ENCODE data around the gene BTF3. TPM values are rescaled to one million over a fixed set of nuclear protein-coding genes. Genes with fewer than 3 reads are reported as not detected.

The BTF3 gene
- total RNA-seq, 1 experiment from 2014 or later: 861 TPM

DNA sequence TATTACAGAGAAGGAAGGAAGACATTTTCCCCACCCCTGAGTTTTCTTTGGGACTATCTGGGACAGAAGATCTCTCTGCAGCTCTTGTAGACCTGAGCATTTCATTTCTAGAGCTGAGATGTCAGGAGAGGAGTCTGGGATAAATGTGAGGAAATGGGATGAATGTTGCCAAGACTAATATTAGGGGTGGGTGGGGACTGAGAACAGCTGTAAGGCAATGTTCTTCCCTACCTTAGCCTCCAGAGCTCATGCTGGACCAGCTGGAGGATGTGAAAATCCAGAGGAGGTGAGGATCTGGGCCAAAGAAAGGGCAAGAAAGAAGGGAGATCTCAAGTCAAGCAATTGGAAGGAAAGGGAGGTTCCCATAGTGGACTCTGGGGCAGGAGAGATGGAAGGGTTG, 26.6 kb upstream of the BTF3 start:
- H2BK15ac ChIP-seq (ENCODE audit: low read depth, low read length): no peak overlapping the region
- H2BK5ac ChIP-seq (ENCODE audit: insufficient read length, low read length): no peak overlapping the region
- no peaks in the 10 kb centered on the region for H4K20me1 ChIP-seq (ENCODE audit: control insufficient read depth, insufficient read depth, insufficient read length)
- no peak overlapping the region for H3K4me2 ChIP-seq (ENCODE audit: insufficient read depth, insufficient read length, low read length)
- H3K79me2 ChIP-seq (ENCODE audit: insufficient read depth, low read length): no peaks in the 10 kb centered on the region
- H2AK5ac ChIP-seq (ENCODE audit: insufficient read length, low read length): no peak overlapping the region
- Mint-ChIP-seq H3K27ac (no peak overlapping the region), H3K4me3 (no peak overlapping the region), H3K27me3 (ENCODE audit: low read depth) (no peaks in the 10 kb centered on the region), H3K9me3 (peaks cover 11 to 14% of the 10 kb centered on the region in 2 experiments), H3K36me3 (ENCODE audit: insufficient read depth in 1 of 3, low read depth in 3 of 3) (peaks cover 0 to 7% (median 2%) of the 10 kb centered on the region in 3 experiments; a peak in 3 of 7 replicates), H3K4me1 (peaks cover 3 to 4% of the 10 kb centered on the region in 2 experiments; a peak in 3 of 4 replicates)
- no peak overlapping the region for H3K56ac ChIP-seq (ENCODE audit: insufficient read length, low read depth, low read length)
- no peak overlapping the region for H3K4ac ChIP-seq (ENCODE audit: low read depth, low read length)
- no peak overlapping the region for H3K9ac ChIP-seq (ENCODE audit: extremely low read depth, insufficient read length, low read length)
- no peaks in the 10 kb centered on the region for H3K9me3 ChIP-seq (ENCODE audit: control insufficient read depth, low read depth, low read length)
- H3K23ac ChIP-seq (ENCODE audit: insufficient read length, low read depth, low read length): no peak overlapping the region
- no peak overlapping the region for H3K18ac ChIP-seq (ENCODE audit: insufficient read length, low read depth, low read length)
- no peak for DNase-seq
- no peaks in the 10 kb centered on the region for H3K27me3 ChIP-seq (ENCODE audit: insufficient read depth, low read length)
- no peak overlapping the region for H2BK120ac ChIP-seq (ENCODE audit: low read depth, low read length, poor library complexity, severe bottlenecking)
- H3T11ph ChIP-seq (ENCODE audit: low read length): no peak overlapping the region
- H3K4me1 ChIP-seq (ENCODE audit: insufficient read depth, low read length): no peaks in the 10 kb centered on the region
- H2BK12ac ChIP-seq (ENCODE audit: insufficient read length, low read depth, low read length): no peak overlapping the region
- TF ChIP-seq, protein P1, sequence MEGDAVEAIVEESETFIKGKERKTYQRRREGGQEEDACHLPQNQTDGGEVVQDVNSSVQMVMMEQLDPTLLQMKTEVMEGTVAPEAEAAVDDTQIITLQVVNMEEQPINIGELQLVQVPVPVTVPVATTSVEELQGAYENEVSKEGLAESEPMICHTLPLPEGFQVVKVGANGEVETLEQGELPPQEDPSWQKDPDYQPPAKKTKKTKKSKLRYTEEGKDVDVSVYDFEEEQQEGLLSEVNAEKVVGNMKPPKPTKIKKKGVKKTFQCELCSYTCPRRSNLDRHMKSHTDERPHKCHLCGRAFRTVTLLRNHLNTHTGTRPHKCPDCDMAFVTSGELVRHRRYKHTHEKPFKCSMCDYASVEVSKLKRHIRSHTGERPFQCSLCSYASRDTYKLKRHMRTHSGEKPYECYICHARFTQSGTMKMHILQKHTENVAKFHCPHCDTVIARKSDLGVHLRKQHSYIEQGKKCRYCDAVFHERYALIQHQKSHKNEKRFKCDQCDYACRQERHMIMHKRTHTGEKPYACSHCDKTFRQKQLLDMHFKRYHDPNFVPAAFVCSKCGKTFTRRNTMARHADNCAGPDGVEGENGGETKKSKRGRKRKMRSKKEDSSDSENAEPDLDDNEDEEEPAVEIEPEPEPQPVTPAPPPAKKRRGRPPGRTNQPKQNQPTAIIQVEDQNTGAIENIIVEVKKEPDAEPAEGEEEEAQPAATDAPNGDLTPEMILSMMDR (conservative IDR thresholded peaks at IDR 0.05): no peak
- H4K5ac ChIP-seq (ENCODE audit: insufficient read length, low read depth, low read length): no peak overlapping the region
- H4K91ac ChIP-seq (ENCODE audit: insufficient read length, low read depth, low read length): no peak overlapping the region
- no peak overlapping the region for H2AFZ ChIP-seq (ENCODE audit: low read length)
- H4K8ac ChIP-seq (replicated peaks; ENCODE audit: insufficient read length, low read depth, low read length): no peak overlapping the region
- no peak overlapping the region for H3K14ac ChIP-seq (ENCODE audit: insufficient read depth, low read length)
- no peaks in the 10 kb centered on the region for H3K23me2 ChIP-seq (ENCODE audit: insufficient read length, low read depth, low read length, poor library complexity, severe bottlenecking)
- no peak overlapping the region for H2BK20ac ChIP-seq (ENCODE audit: low read depth, low read length, poor library complexity, severe bottlenecking)
- no peak overlapping the region for H3K27ac ChIP-seq (ENCODE audit: insufficient read length, low read depth, low read length)
- no peaks in the 10 kb centered on the region for H3K79me1 ChIP-seq (ENCODE audit: insufficient read depth, low read depth, low read length, poor library complexity, severe bottlenecking)

Data from H9 (cell line).